H1 (cell line): ENCODE data around the gene MRPL36. TPM values are rescaled to one million over a fixed set of nuclear protein-coding genes. Genes with fewer than 3 reads are reported as not detected.

ENCODE experiments used
- ATF2 ChIP-seq: IDR thresholded peaks from 2 replicates; pipeline ENCODE4 v1.6.1; 2012; ENCODE audit warnings: low read length, inconsistent platforms
- CTBP2 ChIP-seq: IDR thresholded peaks from 2 replicates; pipeline ENCODE4 v1.7.0; 2011; ENCODE audit warnings: borderline replicate concordance, mild to moderate bottlenecking, moderate library complexity, mixed read lengths, low read length; ENCODE audit not compliant: insufficient read depth, insufficient read length
- GTF2F1 ChIP-seq: IDR thresholded peaks from 2 replicates; pipeline ENCODE4 v1.6.1; 2012; ENCODE audit warnings: low read depth, low read length, improper control_type of control experiment, borderline replicate concordance
- POLR2A ChIP-seq, 2 experiments: IDR thresholded peaks; 1 replicate in 1 of 2; 2 replicates in 1 of 2; pipeline ENCODE4 v1.6.1; 2011; ENCODE audit warnings: low read depth in 2 of 2, low read length in 2 of 2, mild to moderate bottlenecking in 2 of 2; ENCODE audit errors: control extremely low read depth in 1 of 2
- polyA plus RNA-seq, 7 experiments: library from polyadenylated mRNA; depleted of rRNA in 3 of 7; stranded (reverse) in 5 of 7; unstranded in 2 of 7; fragments of >200 nt in 5 of 7; fragments of 200-250 nt in 2 of 7; gene quantifications; 1 replicate in 5 of 7; 2 replicates in 1 of 7; 4 replicates in 1 of 7; pipeline versions ENCODE4 v1.2.1 to v1.2.3, GENCODE V29; 2011 to 2013; ENCODE audit warnings: missing spikeins in 2 of 7, mixed read lengths in 2 of 7
- total RNA-seq: library from RNA; stranded (reverse); fragmentation: NEBNext Ultra II Directional; extraction: Animal tissue kit (Norgen Biotek cat#: 25700); gene quantifications from 2 replicates; pipeline ENCODE4 v1.2.1, GENCODE V29; 2021
- TF ChIP-seq, protein P1 (sequence below): IDR thresholded peaks from 2 replicates; pipeline ENCODE4 v1.6.1; 2012; ENCODE audit warnings: inconsistent platforms

Gene MRPL36
- total and polyA plus RNA-seq, 2 of the 8 experiments (the other 6 are each of a cell fraction or from before 2014, with no cell fraction given), result 56.3 to 81.5 TPM

DNA sequence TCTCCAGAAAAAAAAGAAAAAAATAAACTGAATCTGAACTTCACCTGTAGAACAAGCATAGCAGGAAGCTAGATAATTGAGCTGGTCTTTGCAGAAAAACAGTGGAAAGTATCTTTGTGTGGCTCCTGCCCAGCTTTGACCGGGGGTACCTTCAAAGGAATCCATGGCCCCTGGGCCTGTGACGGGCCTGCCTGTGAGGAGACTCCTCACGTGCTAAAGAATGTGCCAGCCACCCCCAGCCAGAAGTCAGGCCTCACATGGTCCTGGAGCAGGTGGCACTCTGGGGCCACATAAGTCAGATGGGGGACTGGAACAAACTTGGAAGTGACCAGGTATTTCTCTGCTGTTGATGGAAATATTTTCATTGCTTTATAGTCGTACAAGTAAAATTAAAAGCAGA, 5.7 kb upstream of the MRPL36 start (continued):
- no peak for TF ChIP-seq ATF2
- TF ChIP-seq GTF2F1, result no peak
- no peak for TF ChIP-seq POLR2A (IDR thresholded peaks at IDR 0.05; ENCODE audit: control extremely low read depth in 1 of 2, low read depth in 2 of 2, low read length in 2 of 2)
- TF ChIP-seq, protein P1, sequence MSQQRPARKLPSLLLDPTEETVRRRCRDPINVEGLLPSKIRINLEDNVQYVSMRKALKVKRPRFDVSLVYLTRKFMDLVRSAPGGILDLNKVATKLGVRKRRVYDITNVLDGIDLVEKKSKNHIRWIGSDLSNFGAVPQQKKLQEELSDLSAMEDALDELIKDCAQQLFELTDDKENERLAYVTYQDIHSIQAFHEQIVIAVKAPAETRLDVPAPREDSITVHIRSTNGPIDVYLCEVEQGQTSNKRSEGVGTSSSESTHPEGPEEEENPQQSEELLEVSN, result no peak
- TF ChIP-seq CTBP2, result no peak
